IPS DF 4.7 (cell line): ENCODE results near the gene CASZ1.

ENCODE experiments used
- DNase-seq: peaks from one replicate; pipeline ENCODE4 v3.0.0-alpha.2; 2013; ENCODE audit warnings: low spot score; ENCODE audit errors: extremely low read depth

Gene CASZ1

DNA sequence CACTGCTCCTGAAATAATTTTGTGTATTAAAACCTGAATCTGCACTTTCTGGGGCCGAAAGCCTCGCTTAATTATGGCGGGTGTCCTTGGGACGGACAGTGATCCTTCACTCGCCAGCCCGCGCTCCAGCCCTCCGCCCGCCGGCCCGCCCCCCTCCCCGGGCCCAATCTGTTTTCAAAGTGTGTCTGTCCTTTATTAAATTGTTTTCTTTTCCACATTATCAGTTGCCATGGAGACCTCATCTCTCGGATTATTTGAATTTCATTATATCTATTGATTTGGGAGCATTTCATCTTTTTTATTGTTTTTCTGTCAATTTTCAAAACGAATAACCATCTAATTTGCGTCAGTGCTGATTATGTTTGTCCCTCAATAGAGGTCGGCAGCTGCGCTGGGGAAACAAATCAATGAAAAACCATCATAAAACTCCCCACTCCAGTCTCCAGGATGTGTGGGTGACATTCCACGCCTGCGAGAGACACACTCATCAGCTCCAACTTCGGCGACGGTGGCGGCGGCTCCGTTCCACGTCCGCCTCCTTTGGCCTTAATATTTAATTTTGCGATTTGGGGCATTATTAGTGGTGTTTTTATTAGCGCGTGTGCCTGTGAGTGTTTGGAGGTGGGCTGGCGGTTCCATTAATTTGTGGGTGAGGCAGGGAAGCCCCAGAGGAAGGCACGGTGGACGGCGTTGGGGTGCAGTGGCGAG lies 123.9 kb downstream of the CASZ1 start:
- no peak for DNase-seq

DNA sequence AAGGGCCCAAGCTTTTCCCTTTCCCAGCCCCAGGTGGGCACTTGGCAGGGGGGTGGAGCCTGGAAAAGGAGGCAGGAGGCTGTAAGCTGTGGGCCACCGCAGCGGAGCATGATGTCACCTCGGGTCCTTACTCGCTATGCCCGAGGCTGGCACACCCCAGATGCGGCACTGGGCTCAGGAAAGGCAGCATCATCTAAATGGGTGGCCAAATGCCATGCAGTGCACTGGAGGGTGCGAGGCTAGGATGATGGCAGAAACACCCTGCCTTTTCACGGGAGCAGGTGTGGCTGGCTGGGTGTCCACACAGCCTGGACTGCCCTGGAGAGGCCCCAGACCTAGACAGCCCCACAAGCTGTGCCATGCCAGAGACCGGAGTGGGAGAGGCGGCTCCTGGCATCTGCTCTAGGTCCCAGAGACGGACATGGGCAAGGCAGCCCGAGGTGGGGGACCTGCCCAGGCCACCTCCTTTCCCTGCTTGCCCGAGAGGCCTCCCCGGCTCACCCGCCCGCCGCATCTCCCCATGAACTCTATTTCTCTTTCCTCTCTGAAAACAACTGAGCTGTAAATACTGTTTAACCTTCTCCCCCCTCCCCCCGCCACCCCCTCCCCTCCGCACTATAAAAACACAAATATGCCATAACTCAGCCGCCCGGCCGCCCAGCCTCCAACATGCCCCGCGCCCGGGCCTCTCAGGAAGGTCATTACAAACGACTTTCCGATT lies 124.7 kb downstream of the CASZ1 start:
- DNase-seq: no peak

DNA sequence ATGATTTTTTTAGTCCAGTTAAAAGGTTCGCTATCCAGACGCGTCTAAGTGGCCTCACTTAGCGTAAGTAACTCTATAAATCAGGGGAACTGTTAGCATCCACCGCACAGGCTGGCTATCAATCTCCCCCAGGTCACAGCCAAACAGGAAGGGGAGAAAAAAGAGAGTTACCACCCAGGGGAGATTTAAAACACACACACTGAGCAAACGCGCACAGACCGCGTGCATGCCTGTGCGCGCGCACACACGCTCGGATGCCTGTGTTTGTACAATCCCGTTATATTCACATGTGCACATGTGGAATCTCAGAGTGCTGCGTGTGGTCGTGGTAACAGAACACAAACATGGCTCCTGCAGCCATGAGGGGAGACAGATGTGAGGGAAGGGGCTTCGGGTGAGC lies 125.4 kb downstream of the CASZ1 start:
- DNase-seq: no peak

DNA sequence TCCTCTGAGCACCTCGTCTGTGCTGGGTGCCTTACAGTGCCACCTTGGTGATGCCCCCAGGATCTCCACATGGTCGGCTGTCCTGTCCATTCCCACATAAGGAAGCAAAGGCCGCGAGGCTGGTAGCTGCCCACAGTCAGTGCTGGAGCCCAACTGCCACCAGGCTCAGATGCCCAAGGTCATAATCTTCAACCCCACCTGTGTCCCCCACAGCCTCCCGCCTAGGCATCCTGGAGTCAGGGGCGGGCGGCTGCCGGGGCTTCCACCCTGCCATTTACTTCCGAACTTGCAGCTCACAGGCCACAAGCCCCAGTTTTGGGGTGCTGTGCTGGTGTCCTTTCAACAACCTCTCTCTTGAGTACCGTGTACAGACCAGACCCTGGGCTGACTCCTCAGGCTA lies 126.3 kb downstream of the CASZ1 start:
- DNase-seq: no peak

DNA sequence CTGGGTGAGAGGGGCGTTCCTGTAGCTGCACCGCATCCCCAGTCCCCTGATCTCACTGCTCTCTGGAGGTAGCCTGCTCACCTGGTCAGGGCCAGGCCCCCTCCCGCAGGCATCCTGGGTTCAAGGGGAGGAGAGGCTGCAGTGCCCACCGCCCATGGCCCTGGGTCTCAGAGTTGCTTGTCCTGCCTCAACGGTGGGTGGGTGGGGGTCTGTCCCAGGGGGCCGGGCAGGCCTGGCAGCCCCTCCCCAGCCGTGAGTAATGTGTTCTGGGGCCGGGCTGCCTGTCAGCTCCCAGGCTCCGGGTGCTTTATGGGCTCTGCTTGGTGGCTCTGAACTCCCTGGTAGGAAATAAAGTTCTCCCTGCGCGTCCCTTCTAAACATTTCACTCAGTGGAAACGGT lies 126.9 kb downstream of the CASZ1 start:
- DNase-seq: no peak

DNA sequence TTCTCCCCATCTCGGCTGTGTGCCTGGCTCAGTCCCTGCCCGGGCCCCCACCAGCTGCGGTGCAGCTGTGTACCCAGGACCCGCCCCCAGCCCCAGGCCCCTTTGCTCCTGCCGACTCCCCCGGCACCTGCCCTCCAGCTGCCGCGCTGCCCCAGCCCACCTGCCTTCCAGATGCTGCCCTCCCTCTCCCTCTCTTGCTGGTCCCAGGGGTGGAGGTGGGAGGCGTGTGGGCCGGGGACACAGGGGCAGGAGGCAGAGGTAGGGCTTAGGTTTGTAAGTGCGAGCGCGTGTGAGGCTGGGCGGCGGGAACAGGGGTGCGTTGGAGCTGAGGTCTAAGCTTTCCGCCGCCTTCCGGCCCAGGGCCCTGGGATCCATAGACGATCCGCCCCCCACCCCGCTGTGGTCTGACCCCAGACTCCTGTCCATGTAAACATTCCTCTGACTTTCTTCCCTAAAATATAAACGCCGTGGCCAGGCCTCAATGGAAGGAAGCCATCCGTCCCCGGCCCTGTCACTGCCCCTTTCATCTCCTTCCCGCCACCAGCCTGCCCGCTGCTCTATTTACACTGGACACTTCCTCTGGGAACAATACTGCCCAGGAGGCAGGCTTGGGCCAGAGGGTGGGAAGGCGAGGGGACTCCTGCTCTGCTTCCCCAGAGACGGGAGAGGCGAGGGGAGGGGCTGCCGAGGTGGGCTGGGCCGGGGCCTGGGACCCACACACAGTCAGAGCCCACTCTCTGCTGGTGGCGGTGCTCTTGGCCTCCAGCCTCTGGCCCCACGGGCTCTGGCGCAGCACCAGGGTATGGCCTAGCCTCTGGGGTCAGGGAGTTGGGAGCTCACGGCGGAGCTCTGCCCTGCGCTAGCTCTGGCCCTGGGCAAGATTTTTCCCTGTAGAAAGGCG lies 128.3 kb downstream of the CASZ1 start:
- no peak for DNase-seq

DNA sequence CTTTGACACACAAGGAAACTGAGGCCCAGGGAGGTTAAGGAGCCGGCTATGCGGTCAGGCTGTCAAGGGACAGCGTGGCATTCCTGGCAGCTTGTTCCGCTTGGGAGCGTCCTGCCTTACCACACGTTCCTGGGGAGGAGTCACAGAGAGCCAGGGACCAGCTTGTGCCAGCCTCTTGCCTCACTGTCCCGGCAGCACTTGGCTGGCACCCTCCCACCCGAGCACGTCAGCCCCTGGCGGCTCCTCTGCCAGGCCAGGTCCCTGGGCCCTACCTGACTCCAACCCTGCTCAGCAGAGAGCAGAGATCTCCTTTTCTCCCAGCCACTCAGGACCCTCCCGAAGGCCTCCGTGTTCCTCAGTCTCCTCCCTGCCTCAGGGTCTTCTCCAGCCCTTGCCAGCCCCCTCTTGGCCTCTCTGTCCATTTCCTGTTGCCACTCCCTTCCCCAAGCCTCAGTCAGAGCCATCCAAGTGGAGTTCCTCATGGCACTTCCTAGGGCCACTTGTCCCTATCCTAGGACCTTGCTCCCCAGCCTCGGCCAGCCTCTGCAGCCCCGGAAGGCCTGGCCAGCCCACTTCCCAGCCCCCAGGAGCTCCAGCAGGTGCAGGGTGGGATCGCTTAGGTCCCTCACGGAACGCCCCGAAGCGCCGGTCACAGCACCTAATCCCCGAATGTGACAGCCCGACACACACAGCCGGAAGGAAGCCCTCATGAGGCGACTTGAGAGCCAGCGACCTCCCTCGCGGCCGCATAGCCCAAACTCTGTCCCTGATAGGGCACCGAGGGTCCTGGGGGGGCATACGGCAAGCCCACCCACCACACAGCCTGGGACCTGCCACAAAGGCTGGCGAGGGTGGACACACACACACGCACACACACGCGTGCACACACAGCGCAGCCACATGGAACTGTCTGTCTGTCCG lies 130.3 kb downstream of the CASZ1 start:
- DNase-seq: no peak

DNA sequence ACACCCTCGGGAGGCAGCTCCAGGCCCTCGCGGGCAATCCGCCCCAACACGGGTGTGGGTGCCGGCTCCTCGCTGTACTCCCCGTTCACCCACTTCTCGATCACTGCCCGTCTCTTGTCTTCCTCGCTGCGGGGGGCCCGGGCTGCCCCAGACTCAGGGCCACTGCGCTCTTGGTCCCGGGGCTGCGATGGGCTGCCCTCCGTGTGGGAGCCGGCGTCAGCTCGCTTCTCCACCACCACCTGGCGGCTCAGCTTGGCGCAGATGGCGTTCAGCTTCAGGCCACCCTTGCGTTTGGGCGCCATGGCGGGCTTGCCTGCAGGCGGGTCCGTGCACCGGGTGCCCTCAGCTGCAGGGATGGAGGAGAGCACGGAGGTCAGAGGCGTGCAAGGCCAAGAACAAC lies 131.2 kb downstream of the CASZ1 start:
- DNase-seq: no peak

DNA sequence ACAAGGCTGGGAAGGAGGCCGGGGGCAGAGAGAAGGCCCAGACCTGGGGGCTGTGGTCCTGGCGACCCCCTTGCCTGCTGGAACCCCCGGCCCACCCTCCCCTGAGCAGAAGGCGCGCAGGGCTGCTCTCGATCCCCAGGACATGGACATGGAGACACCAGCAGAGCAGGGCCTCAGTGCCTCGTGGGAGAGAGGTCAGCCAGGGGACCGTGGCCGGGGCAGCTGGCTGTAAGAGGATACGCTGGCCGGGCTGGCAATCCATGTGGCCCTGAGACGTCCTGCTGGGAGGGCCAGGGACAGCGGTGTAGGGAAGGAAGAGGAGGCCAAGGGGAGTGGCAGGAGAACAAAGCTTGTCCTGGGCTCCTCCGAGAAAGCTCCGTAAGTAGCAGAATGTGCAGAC lies 132.2 kb downstream of the CASZ1 start:
- DNase-seq: no peak

DNA sequence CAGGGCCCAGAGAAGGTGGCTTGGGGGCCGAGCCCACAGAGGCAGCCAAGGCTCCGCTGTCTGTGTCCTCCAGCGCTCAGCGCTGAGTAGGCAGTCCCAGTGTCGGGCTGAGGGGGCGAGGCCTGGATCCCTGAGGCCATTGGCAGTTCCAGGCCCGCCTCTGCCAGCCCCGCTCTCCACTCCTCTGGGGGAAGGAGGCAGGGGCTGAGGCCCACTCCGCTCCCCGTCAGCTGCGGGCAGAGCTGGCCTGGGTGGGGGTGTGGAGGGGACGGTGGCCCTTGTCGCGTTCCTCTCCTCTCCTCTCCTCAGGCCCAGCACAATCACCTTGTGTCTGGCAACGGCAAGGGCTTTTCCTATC lies 132.8 kb downstream of the CASZ1 start:
- DNase-seq: no peak

DNA sequence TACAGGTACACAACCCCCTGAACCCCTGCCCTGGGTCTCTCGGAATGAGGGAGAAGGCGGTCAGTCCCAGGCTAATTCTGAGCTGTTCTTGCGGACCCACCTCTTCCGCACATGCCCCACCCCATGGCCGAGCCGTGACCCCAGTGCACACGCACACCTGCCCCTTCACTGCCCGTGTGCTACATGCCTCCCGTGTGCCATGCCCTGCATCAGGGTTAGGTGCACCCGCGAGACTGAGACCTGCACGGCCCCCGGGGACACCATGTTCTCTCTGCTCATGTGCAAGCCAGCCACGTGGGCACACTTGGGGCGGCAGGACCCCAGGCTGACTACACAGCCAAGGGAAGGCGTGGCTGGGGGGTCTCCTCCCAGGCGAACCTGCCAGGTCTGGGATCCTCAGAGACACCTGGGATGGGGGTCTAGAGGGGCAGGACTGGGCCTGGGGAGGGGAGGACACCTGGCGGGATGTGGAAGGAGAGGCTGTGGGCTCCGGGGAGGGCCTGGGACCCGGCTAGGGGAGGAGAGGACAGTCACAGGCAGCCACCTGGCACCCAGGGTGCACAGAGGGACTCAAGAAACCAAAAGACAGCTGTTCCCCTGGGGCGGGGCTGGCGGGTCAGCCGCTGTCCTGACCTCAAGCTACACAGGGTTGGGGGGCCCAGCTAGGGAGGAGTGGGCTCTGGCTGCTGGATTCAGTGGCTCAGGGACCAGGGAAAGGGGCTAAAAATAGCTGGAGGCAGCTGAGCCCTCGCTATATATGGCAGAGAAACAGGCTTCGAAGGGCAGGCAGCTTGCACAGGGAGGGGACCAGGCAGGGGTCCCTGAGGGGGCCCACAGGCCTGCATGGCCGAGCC lies 133.4 kb downstream of the CASZ1 start:
- no peak for DNase-seq

DNA sequence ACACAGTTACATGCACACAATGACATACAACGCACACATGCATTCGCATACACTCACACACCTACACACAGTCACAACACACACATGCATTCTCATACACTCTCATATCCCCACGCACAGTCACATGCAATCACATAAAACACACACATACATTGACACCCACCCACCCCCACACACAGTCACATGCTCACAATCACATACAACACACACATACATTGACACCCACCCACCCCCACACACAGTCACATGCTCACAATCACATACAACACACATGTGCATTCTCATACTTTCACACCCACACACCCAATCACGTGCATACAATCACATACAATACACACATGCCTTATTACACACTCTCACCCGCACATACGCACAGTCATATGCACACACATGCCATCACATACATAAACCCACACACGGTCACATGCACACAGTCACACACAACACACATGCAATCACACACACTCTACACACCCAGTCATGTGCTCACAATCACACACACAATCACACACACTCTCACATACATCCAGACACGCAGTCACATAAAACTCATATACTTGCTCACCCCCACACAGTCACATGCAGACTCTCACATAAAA lies 134.3 kb downstream of the CASZ1 start:
- no peak for DNase-seq

DNA sequence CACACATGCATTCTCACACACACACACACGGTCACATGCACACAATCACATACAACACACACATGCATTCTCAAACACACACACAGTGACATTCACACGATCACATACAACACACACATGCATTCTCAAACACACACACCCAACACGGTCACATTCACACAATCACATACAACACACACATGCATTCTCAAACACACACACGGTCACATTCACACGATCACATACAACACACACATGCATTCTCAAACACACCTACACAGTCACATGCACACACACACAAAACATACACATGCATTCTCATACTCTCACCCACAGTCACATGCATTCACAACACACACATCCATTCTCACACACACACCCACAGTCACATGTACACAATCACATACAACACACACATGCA lies 135.0 kb downstream of the CASZ1 start:
- DNase-seq: no peak

DNA sequence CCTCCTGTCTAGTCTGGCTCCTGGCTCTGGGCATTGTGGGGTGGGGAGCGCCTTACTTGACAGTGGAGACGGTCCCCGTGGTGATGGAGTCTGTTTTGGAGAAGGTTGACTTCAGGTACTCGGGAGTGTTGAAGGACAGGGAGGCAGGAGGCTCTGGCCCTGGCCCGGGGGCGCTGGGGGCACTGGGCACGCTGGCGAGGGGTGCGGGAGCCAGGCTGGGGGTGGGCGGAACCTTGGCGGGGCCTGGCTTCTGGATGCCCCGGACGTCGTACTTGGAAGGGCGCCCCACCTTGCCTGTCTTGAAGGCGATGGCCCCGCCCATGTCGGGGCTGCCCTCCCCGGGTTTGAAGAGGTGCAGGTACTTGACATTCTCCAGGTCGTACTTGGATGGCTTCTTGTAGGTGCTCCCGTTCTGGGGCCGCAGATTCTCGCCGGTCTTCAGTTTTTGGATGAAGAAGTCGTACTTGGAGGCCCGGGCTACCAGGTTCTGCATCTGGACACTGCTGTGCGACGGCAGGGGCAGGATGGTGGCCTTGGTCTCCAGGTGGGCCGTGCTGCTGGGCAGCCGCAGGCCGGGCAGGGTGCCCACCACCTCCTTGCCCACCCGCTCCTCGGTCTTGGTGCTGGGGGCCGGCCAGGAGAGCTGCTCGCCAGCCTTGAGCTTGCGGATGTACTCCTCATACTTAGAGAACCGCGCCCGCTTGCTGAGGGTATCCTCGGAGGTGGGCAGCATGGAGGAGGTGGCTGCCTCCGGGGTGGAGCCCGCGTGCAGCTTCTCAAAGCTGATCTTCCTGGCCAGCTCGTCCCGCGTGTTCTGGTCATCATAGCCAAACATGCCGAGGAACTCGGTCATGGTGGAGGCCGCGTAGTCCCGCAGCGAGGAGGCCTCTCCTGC lies 136.6 kb downstream of the CASZ1 start:
- no peak for DNase-seq

DNA sequence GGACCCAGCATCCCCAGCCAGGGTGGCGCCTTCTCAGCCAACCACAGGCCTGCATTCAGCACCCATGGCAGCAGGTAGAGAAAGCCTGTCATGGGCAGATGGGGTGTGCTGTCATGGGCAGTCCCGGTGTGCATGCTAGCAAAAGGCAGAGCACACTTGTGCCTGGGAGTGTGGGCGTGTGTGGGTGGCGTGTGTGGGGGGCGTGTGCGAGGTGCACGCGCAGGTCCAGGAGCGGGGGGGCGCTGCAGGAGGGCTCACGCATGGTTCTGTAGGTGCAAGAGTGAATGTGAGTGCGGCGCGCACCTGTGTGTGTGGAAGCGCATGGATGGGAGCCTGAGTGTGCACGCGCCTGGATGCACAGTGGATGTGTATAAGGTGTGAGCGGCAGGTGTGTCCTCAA lies 137.2 kb downstream of the CASZ1 start:
- no peak for DNase-seq

DNA sequence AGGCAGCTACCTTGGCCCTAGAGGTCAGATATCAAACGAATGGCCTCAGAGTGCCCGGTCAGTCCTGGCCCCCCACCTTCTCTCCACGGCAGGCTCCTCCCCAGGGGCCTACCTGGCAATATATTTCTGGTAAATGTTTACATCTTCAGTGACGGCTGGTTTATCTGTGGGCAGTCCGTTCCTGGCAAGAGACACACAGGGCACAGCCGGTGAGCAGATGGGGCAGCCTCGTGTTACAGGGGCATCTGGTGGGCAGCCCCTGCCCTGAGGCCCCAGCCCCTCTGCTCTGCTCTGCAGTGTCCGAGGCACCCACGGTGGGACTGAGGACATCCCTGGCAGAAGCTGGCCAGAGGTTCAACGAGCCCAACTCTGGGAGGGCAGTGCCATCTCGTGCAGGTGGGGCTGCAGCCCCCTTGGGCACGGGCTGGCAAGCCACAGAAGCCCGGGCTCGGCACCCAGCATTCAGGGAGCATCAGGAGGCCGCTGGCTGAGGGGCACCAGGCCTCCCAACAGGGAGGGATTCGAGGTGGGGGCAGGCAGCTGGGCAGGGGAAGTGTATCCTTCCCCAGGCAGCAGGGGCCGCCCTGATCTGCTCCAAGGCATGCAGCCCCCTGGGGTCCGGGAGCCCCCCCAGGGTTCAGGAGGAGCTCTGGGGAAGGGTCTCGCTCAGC lies 137.9 kb downstream of the CASZ1 start:
- DNase-seq: no peak

DNA sequence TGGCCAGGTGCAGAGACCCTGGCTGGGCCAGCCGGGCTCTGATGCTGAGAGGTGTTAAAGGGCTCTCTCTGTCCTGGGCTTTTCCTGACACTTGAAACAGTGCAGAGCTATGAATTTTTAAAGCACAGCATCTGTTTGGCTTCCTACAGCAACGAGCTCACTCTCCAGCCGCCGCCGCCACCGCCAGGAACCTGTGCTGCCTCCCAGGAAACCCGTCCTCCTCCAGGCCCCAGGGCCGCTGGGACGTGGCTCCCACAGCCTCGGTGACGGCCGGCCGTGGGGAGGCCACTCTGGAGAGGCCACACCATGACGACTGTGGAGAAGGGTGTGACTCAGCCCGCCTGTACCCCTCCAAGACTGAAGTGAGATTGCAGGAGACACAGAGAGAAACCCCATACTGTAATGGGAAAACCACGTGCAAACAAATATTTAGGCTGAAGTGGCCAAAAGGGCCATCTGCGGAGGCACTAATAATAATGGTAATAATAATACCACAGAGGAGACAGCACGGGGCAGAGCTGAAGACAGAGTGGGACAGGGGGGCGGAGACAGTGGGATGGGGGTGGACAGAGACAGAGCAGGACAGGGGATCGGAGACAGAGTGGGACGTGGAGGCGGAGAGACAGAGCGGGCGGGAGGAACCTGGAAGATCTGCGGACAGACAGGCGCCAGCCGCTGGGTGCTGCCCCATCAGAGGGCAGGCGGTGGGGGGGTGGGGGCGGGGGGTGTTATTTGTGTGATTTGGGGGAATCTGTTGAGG lies 139.2 kb downstream of the CASZ1 start:
- DNase-seq: no peak

DNA sequence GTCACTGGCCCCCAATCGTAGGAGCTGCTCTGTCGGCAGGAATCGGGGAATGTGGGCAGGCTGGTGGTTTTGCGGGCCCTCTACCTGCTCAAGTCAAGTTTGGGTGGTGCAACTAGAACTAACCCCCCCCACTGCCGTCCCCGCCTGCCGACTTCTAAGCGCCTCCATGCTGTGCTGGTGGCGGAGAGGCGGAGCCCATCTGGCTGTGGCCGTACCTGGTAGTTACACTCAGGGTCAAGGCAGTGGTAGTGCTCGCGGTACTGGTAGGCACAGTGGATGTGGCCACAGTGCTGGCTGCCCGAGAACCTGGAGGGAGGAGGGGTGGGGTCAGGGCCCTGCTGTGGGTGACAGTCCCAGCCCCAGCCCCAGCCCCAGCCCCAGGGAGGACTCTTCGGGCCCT lies 140.0 kb downstream of the CASZ1 start:
- DNase-seq: no peak
